22Rv1 (cell line): ENCODE results near the gene SMARCA1.

Experiments
- H3K27ac ChIP-seq: fragments of 450-650 bp; 2 replicates; pipeline ENCODE4 v1.5.1; 2017
- ZFX ChIP-seq: fragments of 450-650 bp; IDR thresholded peaks from 2 replicates; pipeline ENCODE4 v1.6.1; 2017; ENCODE audit warnings: antibody characterized with exemption, borderline replicate concordance
- TF ChIP-seq, protein P1 (sequence below): fragments of 450-650 bp; IDR thresholded peaks from 2 replicates; pipeline ENCODE4 v1.5.1; 2017; ENCODE audit warnings: mild to moderate bottlenecking

The SMARCA1 gene

DNA sequence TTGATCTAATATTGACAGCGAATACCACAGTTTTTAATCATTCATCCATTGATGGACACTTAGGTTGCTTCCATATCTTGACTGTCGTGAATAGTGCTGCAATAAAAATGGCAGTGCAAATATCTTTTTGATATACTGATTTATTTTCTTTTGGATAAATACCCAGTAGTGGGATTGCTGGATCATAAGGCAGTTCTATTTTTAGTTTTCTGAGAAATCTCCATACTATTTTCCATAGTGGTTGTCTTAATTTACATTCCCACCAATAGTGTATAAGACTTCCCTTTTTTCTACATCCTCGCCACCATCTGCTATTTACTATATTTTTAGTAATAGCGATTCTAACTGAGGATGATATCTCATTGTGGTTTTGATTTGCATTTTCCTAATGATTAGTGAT lies 100.1 kb downstream of the SMARCA1 start:
- TF ChIP-seq ZFX, result no peak
- TF ChIP-seq, protein P1, sequence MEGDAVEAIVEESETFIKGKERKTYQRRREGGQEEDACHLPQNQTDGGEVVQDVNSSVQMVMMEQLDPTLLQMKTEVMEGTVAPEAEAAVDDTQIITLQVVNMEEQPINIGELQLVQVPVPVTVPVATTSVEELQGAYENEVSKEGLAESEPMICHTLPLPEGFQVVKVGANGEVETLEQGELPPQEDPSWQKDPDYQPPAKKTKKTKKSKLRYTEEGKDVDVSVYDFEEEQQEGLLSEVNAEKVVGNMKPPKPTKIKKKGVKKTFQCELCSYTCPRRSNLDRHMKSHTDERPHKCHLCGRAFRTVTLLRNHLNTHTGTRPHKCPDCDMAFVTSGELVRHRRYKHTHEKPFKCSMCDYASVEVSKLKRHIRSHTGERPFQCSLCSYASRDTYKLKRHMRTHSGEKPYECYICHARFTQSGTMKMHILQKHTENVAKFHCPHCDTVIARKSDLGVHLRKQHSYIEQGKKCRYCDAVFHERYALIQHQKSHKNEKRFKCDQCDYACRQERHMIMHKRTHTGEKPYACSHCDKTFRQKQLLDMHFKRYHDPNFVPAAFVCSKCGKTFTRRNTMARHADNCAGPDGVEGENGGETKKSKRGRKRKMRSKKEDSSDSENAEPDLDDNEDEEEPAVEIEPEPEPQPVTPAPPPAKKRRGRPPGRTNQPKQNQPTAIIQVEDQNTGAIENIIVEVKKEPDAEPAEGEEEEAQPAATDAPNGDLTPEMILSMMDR, result no peak
- no peak overlapping the region for H3K27ac ChIP-seq

DNA sequence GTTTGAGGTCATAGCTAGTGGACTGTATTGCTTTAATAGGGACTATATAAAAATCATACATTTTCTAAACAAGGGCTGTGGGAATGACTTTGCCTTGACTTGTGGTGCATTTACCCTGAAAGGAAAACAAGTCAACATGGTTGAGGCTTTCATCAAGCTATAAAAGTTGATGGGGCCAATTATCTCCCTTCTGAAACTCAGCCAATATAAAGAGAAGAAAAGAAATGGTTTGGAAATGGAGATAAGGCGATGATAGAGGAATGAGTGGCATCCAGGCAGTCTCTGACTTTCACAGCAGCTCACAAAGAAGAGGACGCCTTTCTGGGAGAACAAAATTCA lies 118.7 kb downstream of the SMARCA1 start:
- TF ChIP-seq, protein P1, result no peak
- no peak for TF ChIP-seq ZFX
- H3K27ac ChIP-seq, result no peak overlapping the region

DNA sequence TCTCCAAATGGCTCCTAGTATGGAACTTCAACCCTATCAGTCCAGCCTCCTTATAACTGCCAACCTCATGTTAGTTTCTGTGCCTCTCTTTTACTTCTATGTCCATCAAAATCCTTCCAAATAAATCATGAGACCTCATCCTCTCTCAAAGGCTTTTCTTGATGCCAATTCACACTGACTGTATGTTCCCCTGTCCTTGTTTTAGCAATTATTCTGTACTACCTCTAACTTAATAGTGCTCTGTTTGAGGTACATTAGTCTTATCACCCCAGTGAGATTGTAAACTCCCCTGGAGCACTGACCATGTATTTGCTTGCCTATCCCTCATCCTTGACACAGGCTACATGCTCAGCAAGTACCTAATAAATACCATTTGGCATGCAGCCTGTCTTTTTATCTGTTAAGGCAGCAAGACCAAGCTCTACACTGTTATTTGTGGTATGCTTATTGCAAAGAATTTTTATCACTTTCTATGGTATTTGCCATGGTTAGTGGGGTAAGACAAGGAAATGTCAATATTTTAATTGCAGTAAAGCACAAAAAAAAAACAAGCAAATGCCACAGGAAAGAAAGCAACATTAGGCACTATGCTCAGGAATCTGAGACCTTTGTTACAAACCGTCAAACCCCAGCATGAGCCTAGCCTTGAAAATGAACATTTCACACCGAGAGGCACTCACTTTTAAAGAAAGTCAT lies 119.2 kb downstream of the SMARCA1 start:
- H3K27ac ChIP-seq, result no peak overlapping the region
- TF ChIP-seq, protein P1, result no peak
- TF ChIP-seq ZFX, result no peak
